GM12891 (cell line): Measurements from ENCODE around the gene PRKN.

ENCODE experiments used
- PAX5 ChIP-seq: IDR thresholded peaks from 2 replicates; pipeline ENCODE4 v1.6.1; 2011; ENCODE audit warnings: low read length, moderate library complexity, mild to moderate bottlenecking; ENCODE audit not compliant: insufficient read depth, severe bottlenecking
- POLR2A ChIP-seq: IDR thresholded peaks from 2 replicates; pipeline ENCODE4 v1.6.1; 2011; ENCODE audit warnings: low read depth, low read length, control low read depth
- POLR2AphosphoS5 ChIP-seq: IDR thresholded peaks from 2 replicates; pipeline ENCODE4 v1.6.1; 2011; ENCODE audit warnings: low read depth, low read length, control low read depth
- POU2F2 ChIP-seq: IDR thresholded peaks from 2 replicates; pipeline ENCODE4 v1.6.1; 2011; ENCODE audit warnings: low read depth, mild to moderate bottlenecking, control low read depth, low read length, moderate library complexity
- SPI1 ChIP-seq: IDR thresholded peaks from 2 replicates; pipeline ENCODE4 v1.6.1; 2011; ENCODE audit warnings: low read depth, low read length, control low read depth
- TAF1 ChIP-seq: IDR thresholded peaks from 2 replicates; pipeline ENCODE4 v1.6.1; 2011; ENCODE audit warnings: low read depth, low read length, control low read depth

DNA sequence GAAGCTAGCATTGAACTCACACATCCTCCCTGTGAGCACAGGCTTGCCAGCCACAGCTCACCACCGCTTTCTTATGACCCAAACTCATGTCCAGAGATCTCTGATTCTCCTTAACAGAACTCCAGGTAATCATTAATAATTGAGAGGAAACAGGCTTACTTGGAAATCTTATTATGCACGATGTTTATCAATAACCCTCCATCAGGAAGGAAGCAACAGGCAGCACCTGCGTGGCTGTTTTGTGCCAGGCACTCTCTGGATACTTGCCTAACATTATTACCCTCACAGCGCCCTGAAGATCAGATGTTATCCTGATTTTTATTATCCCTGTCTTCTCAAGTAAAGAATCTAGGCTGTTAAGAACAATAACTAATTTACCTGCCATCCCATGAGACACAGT lies 306.6 kb downstream of the PRKN start:
- no peak for TF ChIP-seq POLR2AphosphoS5
- no peak for TF ChIP-seq POU2F2
- no peak for TF ChIP-seq TAF1
- TF ChIP-seq POLR2A = no peak
- no peak for TF ChIP-seq PAX5
- TF ChIP-seq SPI1 = no peak
